ENCODE measurements around the gene EXOC6B. TPM values are rescaled to one million over a fixed set of nuclear protein-coding genes. Genes with fewer than 3 reads are reported as not detected.

Gene EXOC6B
- total RNA-seq, 8 experiments from 2014 or later, result 16.7 to 37.4 (median 25.3) TPM

GRCh38 chr2:72800492-72800891 lies 25.3 kb downstream of the EXOC6B start:
- 64 to 100% (median 83%) methylated on average over 1 to 2 of the region's 2 CpGs; no CpG with 5 or more reads in 1 of the 10 experiments for WGBS, 10 experiments
- H3K27ac ChIP-seq, result no peak overlapping the region
- no peak overlapping the region for H3K4me3 ChIP-seq
- ATAC-seq (replicated peaks in 6 of 8), result no peak
- in situ Hi-C loops (cut with MboI; ENCODE audit: low pct_unique_long_range_greater_than_20kb in 2 of 9, low sequenced_read_pairs in 9 of 9, unreplicated experiment in 9 of 9), result no loop called here
- no peaks in the 10 kb centered on the region for H3K4me1 ChIP-seq (replicated peaks in 1 of 2)

- in situ Hi-C loops (cut with MboI; ENCODE audit: low pct_unique_long_range_greater_than_20kb in 2 of 9, low sequenced_read_pairs in 9 of 9, unreplicated experiment in 9 of 9), result no loop called here
- 92 to 100% (median 95%) methylated on average over 2 to 4 of the region's 4 CpGs; no CpG with 5 or more reads in 4 of the 10 experiments for WGBS, 10 experiments
- Histone ChIP-seq H3K4me3 (no peak overlapping the region), H3K4me1 (replicated peaks in 1 of 2) (no peaks in the 10 kb centered on the region), H3K27ac (no peak overlapping the region)
- no peak for ATAC-seq (replicated peaks in 6 of 8)
Observed at GRCh38 chr2:72797740-72798139, 28.1 kb downstream of the EXOC6B start.

GRCh38 chr2:72796766-72797165 lies 29.1 kb downstream of the EXOC6B start:
- H3K4me1 ChIP-seq (replicated peaks in 1 of 2), result no peaks in the 10 kb centered on the region
- no peak overlapping the region for H3K4me3 ChIP-seq
- in situ Hi-C loops (cut with MboI; ENCODE audit: low pct_unique_long_range_greater_than_20kb in 2 of 9, low sequenced_read_pairs in 9 of 9, unreplicated experiment in 9 of 9), result no loop called here
- ATAC-seq (replicated peaks in 6 of 8), result no peak
- no peak overlapping the region for H3K27ac ChIP-seq

GRCh38 chr2:72794572-72794971 lies 31.3 kb downstream of the EXOC6B start:
- H3K27ac ChIP-seq, result no peak overlapping the region
- ATAC-seq (replicated peaks in 6 of 8), result no peak

GRCh38 chr2:72793798-72794440 lies 31.9 kb downstream of the EXOC6B start:
- WGBS, 10 experiments, result 0 to 100% (median 94%) methylated on average over 1 to 3 of the region's 3 CpGs
- in situ Hi-C loops (cut with MboI; ENCODE audit: low pct_unique_long_range_greater_than_20kb in 2 of 9, low sequenced_read_pairs in 9 of 9, unreplicated experiment in 9 of 9), result no loop called here
- Histone ChIP-seq H3K4me1 (replicated peaks in 1 of 2) (no peaks in the 10 kb centered on the region), H3K27ac (no peak overlapping the region), H3K4me3 (no peak overlapping the region)
- peak in 2 of 8 experiments; percentile 56 to 71 for ATAC-seq (replicated peaks in 6 of 8)

More at GRCh38 chr2:72794572-72794971, 31.3 kb downstream of the EXOC6B start:
- no peak overlapping the region for H3K4me3 ChIP-seq
- in situ Hi-C loops (cut with MboI; ENCODE audit: low pct_unique_long_range_greater_than_20kb in 2 of 9, low sequenced_read_pairs in 9 of 9, unreplicated experiment in 9 of 9), result no loop called here
- H3K4me1 ChIP-seq (replicated peaks in 1 of 2), result no peaks in the 10 kb centered on the region
- WGBS, 10 experiments, result 10 to 100% (median 63%) methylated on average over 1 of the region's 1 CpG; no CpG with 5 or more reads in 1 of the 10 experiments

GRCh38 chr2:72789241-72789640 lies 36.6 kb downstream of the EXOC6B start:
- H3K27ac ChIP-seq, result no peak overlapping the region
- peak in 2 of 8 experiments; percentile 42 to 46 for ATAC-seq (replicated peaks in 6 of 8)
- 0 to 100% (median 100%) methylated on average over 1 of the region's 1 CpG; no CpG with 5 or more reads in 3 of the 10 experiments for WGBS, 10 experiments
- H3K4me3 ChIP-seq, result no peak overlapping the region
- in situ Hi-C loops (cut with MboI; ENCODE audit: low pct_unique_long_range_greater_than_20kb in 2 of 9, low sequenced_read_pairs in 9 of 9, unreplicated experiment in 9 of 9), result no loop called here
- no peaks in the 10 kb centered on the region for H3K4me1 ChIP-seq (replicated peaks in 1 of 2)

GRCh38 chr2:72788756-72789155 lies 37.1 kb downstream of the EXOC6B start:
- Histone ChIP-seq H3K4me3 (no peak overlapping the region), H3K4me1 (replicated peaks in 1 of 2) (no peaks in the 10 kb centered on the region), H3K27ac (no peak overlapping the region)
- peak in 2 of 8 experiments; percentile 97 to 99 for ATAC-seq (replicated peaks in 6 of 8)
- WGBS, 10 experiments, result 17 to 100% (median 79%) methylated on average over 1 of the region's 1 CpG; no CpG with 5 or more reads in 6 of the 10 experiments
- in situ Hi-C loops (cut with MboI; ENCODE audit: low pct_unique_long_range_greater_than_20kb in 2 of 9, low sequenced_read_pairs in 9 of 9, unreplicated experiment in 9 of 9), result no loop called here

GRCh38 chr2:72785517-72785916 lies 40.3 kb downstream of the EXOC6B start:
- Histone ChIP-seq H3K27ac (no peak overlapping the region), H3K4me1 (replicated peaks in 1 of 2) (no peaks in the 10 kb centered on the region), H3K4me3 (no peak overlapping the region)
- in situ Hi-C loops (cut with MboI; ENCODE audit: low pct_unique_long_range_greater_than_20kb in 2 of 9, low sequenced_read_pairs in 9 of 9, unreplicated experiment in 9 of 9), result no loop called here
- no peak for ATAC-seq (replicated peaks in 6 of 8)
- 78 to 100% (median 86%) methylated on average over 1 of the region's 1 CpG; no CpG with 5 or more reads in 5 of the 10 experiments for WGBS, 10 experiments

- Histone ChIP-seq H3K4me1 (replicated peaks in 1 of 2) (no peaks in the 10 kb centered on the region), H3K4me3 (no peak overlapping the region), H3K27ac (no peak overlapping the region)
- WGBS, 10 experiments, result 38 to 93% (median 78%) methylated on average over 2 to 3 of the region's 3 CpGs; no CpG with 5 or more reads in 2 of the 10 experiments
- ATAC-seq (replicated peaks in 6 of 8), result no peak
- in situ Hi-C loops (cut with MboI; ENCODE audit: low pct_unique_long_range_greater_than_20kb in 2 of 9, low sequenced_read_pairs in 9 of 9, unreplicated experiment in 9 of 9), result no loop called here
Observed at GRCh38 chr2:72782520-72782919, 43.3 kb downstream of the EXOC6B start.

- no peaks in the 10 kb centered on the region for H3K4me1 ChIP-seq (replicated peaks in 1 of 2)
- in situ Hi-C loops (cut with MboI; ENCODE audit: low pct_unique_long_range_greater_than_20kb in 2 of 9, low sequenced_read_pairs in 9 of 9, unreplicated experiment in 9 of 9), result no loop called here
- 44 to 100% (median 92%) methylated on average over 2 to 5 of the region's 5 CpGs; no CpG with 5 or more reads in 1 of the 10 experiments for WGBS, 10 experiments
- ATAC-seq (replicated peaks in 6 of 8), result no peak
- H3K4me3 ChIP-seq, result no peak overlapping the region
- no peak overlapping the region for H3K27ac ChIP-seq
Observed at GRCh38 chr2:72781480-72781879, 44.4 kb downstream of the EXOC6B start.

GRCh38 chr2:72780477-72780876 lies 45.4 kb downstream of the EXOC6B start:
- in situ Hi-C loops (cut with MboI; ENCODE audit: low pct_unique_long_range_greater_than_20kb in 2 of 9, low sequenced_read_pairs in 9 of 9, unreplicated experiment in 9 of 9), result no loop called here
- Histone ChIP-seq H3K4me1 (replicated peaks in 1 of 2) (no peaks in the 10 kb centered on the region), H3K27ac (no peak overlapping the region), H3K4me3 (no peak overlapping the region)
- 20 to 100% (median 82%) methylated on average over 1 to 2 of the region's 2 CpGs; no CpG with 5 or more reads in 2 of the 10 experiments for WGBS, 10 experiments
- peak in 1 of 8 experiments; percentile 53 for ATAC-seq (replicated peaks in 6 of 8)

- in situ Hi-C loops (cut with MboI; ENCODE audit: low pct_unique_long_range_greater_than_20kb in 2 of 9, low sequenced_read_pairs in 9 of 9, unreplicated experiment in 9 of 9), result loop anchor here in 1 of 9 experiments (10.0 kb wide), 1 partner anchor 75 kb away; no protein-coding TSS in a partner anchor
- WGBS, 10 experiments, result 87 to 100% (median 100%) methylated on average over 1 to 2 of the region's 2 CpGs; no CpG with 5 or more reads in 3 of the 10 experiments
- no peak overlapping the region for H3K4me3 ChIP-seq
- H3K4me1 ChIP-seq (replicated peaks in 1 of 2), result no peaks in the 10 kb centered on the region
- H3K27ac ChIP-seq, result no peak overlapping the region
- ATAC-seq (replicated peaks in 6 of 8), result no peak
Observed at GRCh38 chr2:72779495-72779894, 46.3 kb downstream of the EXOC6B start.

GRCh38 chr2:72778410-72778809 lies 47.4 kb downstream of the EXOC6B start:
- in situ Hi-C loops (cut with MboI; ENCODE audit: low pct_unique_long_range_greater_than_20kb in 2 of 9, low sequenced_read_pairs in 9 of 9, unreplicated experiment in 9 of 9), result loop anchor here in 1 of 9 experiments (10.0 kb wide), 1 partner anchor 76 kb away; no protein-coding TSS in a partner anchor
- Histone ChIP-seq H3K4me1 (replicated peaks in 1 of 2) (no peaks in the 10 kb centered on the region), H3K27ac (no peak overlapping the region), H3K4me3 (no peak overlapping the region)
- no peak for ATAC-seq (replicated peaks in 6 of 8)
- WGBS, 10 experiments, result 10 to 100% (median 83%) methylated on average over 1 of the region's 1 CpG; no CpG with 5 or more reads in 3 of the 10 experiments
